Activated T-cell treated with anti-CD3 and anti-CD28 coated beads, Interleukin-2, amount 50 U/mL, for 4 hours (primary cell): Measurements from ENCODE around the gene FOXS1. TPM values are rescaled to one million over a fixed set of nuclear protein-coding genes. Genes with fewer than 3 reads are reported as not detected.
A peak's percentile ranks its signal among the peaks of the same experiment; 100 is the strongest.

Source experiments
- ATAC-seq, 2 donors: fragments of 200-7000 bp; cut with Tn5 transposase; one replicate each; pipeline ENCODE4 v1.10.0; 2021
- DNase-seq: peaks from one replicate; pipeline ENCODE4 v3.0.0-alpha.2; 2020
- H3K27me3 Mint-ChIP-seq: one replicate; pipeline ENCODE4 v1.8.0; 2021; ENCODE audit warnings: low read depth, mixed read lengths
- H3K36me3 Mint-ChIP-seq: one replicate; pipeline ENCODE4 v1.8.0; 2022; ENCODE audit warnings: mixed read lengths; ENCODE audit not compliant: insufficient read depth
- H3K4me1 Mint-ChIP-seq: one replicate; pipeline ENCODE4 v1.8.0; 2021; ENCODE audit warnings: low read depth, mixed read lengths
- H3K4me3 Mint-ChIP-seq: one replicate; pipeline ENCODE4 v1.8.0; 2021; ENCODE audit warnings: mild to moderate bottlenecking, moderate library complexity, mixed read lengths
- H3K9me3 Mint-ChIP-seq: one replicate; pipeline ENCODE4 v1.8.0; 2021; ENCODE audit warnings: mixed read lengths
- total RNA-seq, 3 donors: library from RNA; stranded (reverse); gene quantifications; one replicate each; pipeline ENCODE4 v1.2.1, GENCODE V29; 2021

The FOXS1 gene
- not detected for total RNA-seq

DNA sequence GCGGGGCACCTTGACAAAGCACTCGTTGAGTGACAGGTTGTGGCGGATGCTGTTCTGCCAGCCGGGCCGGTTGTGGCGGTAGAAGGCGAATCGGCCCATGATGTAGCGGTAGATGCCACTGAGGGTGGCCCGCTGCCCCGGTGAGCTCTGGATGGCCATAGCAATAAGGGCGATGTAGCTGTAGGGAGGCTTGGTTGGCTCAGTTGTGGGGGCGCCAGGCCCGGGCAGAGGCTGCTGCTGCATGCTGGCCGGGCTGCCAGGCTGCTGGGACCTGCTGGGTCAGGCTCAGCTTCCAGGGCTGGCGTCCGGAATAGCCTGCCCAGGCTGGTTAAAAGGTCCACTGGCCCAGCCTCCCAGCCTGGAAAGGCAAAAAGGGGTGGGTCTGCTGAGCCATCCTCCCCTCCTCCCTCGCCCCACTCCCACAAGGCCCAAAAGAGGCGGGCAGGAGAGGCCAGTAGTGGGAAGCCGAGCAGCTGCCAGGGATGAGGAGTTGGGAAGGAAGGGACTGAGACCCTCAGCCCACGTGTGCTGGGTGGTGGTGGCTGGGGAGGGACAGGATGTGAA, at the start of gene FOXS1:
FOXS1 (minus strand) TSS at position 305 of the 564 bp plus-strand sequence; CDS start at position 243, 62 bp downstream.
- H3K4me1 Mint-ChIP-seq = no peaks in the 10 kb centered on the region
- no peak for DNase-seq
- peaks cover 15% of the 10 kb centered on the region for H3K27me3 Mint-ChIP-seq
- H3K36me3 Mint-ChIP-seq = no peaks in the 10 kb centered on the region
- H3K4me3 Mint-ChIP-seq = no peak within 1 kb of the TSS
- H3K9me3 Mint-ChIP-seq = no peaks in the 10 kb centered on the region
- no peak for ATAC-seq

DNA sequence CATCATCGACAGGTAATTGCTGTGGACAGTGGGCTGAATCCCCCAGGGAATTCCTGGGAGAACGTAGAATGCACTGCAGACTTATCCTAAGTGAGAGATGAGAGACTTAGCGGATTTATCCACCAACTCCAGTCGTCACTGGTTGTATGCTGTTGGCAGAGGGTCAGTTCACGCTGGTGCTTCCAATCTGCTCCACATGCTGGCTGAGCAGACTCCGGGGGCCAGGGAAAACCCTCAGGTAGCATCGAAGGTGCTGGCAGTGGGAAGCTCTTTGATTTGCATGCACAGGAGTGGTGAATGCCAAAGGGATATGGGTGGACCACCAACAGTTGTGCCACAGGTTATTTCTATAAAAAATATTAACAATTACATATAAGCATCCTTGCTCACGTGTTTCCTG, 45.2 kb upstream of the FOXS1 start:
- Mint-ChIP-seq H3K4me1 (no peaks in the 10 kb centered on the region), H3K9me3 (no peaks in the 10 kb centered on the region), H3K36me3 (no peaks in the 10 kb centered on the region), H3K27me3 (peaks cover 6% of the 10 kb centered on the region), H3K4me3 (no peak overlapping the region)
- DNase-seq (no peak), ATAC-seq (no peak)

DNA sequence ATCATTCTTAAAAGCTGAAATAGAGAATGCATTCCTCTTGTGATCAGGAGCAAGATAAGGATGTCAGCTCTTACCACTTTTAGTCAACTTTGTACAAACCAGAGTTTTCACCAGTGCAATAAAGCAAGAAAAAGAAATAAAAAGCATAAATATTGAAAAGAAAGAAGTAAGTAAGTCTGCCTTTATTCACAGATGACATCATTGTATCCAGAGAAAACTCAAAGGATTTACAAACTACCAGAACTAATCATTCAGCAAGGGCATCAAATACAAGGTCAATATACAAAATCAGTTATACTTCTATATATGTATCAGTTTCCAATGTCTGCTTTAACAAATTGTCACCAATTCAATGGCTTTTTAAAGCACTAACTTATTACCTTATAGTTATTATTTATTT, 38.4 kb upstream of the FOXS1 start:
- Mint-ChIP-seq H3K9me3 (no peaks in the 10 kb centered on the region), H3K27me3 (peaks cover 24% of the 10 kb centered on the region), H3K4me1 (peaks cover 9% of the 10 kb centered on the region), H3K36me3 (no peaks in the 10 kb centered on the region), H3K4me3 (no peak overlapping the region)
- no peak for ATAC-seq
- no peak for DNase-seq

GRCh38 chr20:31881945-31882344, 36.5 kb upstream of the FOXS1 start:
- Mint-ChIP-seq H3K9me3 (no peaks in the 10 kb centered on the region), H3K4me3 (no peak overlapping the region), H3K4me1 (peaks cover 9% of the 10 kb centered on the region), H3K36me3 (no peaks in the 10 kb centered on the region), H3K27me3 (peaks cover 25% of the 10 kb centered on the region)
- no peak for DNase-seq
- no peak for ATAC-seq

- no peaks in the 10 kb centered on the region for H3K9me3 Mint-ChIP-seq
- peaks cover 9% of the 10 kb centered on the region for H3K4me1 Mint-ChIP-seq
- no peaks in the 10 kb centered on the region for H3K36me3 Mint-ChIP-seq
- ATAC-seq (peak; percentile 97 to 98), DNase-seq (peak; percentile 65)
- peak overlapping the region; percentile 90 for H3K4me3 Mint-ChIP-seq
- H3K27me3 Mint-ChIP-seq = peaks cover 16% of the 10 kb centered on the region
Observed at GRCh38 chr20:31879143-31879987, 34.0 kb upstream of the FOXS1 start.

DNA sequence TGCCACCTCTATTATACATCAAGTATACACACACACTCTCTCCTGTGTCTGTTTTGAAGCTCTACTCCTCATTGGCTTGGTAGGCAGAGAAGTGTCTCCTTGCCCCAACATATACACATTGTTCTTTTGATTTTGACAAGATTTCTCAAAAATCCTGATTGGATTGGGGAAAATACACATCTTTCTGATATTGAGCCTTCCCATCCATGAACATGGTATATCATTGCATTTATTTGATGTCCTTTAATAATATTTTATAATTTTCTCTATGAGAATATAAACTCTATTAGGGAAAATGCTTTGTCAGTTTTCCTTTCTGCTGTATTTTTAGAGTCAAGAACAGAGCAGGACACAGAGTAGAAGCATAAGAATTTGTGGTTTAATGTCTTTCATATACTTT, 32.3 kb upstream of the FOXS1 start:
- Mint-ChIP-seq H3K4me3 (no peak overlapping the region), H3K27me3 (peaks cover 13% of the 10 kb centered on the region), H3K9me3 (no peaks in the 10 kb centered on the region), H3K4me1 (peaks cover 9% of the 10 kb centered on the region), H3K36me3 (no peaks in the 10 kb centered on the region)
- no peak for DNase-seq
- ATAC-seq = no peak

GRCh38 chr20:31875671-31876070, 30.3 kb upstream of the FOXS1 start:
- peaks cover 28% of the 10 kb centered on the region for H3K27me3 Mint-ChIP-seq
- DNase-seq (no peak), ATAC-seq (no peak)
- no peaks in the 10 kb centered on the region for H3K9me3 Mint-ChIP-seq
- peaks cover 11% of the 10 kb centered on the region for H3K4me1 Mint-ChIP-seq
- H3K4me3 Mint-ChIP-seq = no peak overlapping the region
- H3K36me3 Mint-ChIP-seq = no peaks in the 10 kb centered on the region

GRCh38 chr20:31872406-31872805, 27.0 kb upstream of the FOXS1 start:
- H3K36me3 Mint-ChIP-seq = no peaks in the 10 kb centered on the region
- no peak for ATAC-seq

DNA sequence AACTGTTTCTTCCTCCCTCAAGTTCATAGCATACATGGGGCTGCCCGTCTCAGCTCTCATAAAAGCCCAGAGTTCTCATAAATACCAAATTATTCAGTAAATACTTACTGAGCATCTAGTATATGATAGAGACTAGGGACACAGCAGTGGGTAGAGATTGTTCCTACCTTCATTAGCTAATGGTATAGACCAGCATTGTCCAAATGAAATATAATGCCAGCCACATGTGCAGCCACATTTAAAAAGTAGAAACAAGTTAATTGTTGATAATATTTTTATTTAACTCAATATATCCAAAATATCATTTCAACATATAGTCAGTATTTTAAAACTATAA, 26.2 kb upstream of the FOXS1 start:
- Mint-ChIP-seq H3K27me3 (peaks cover 37% of the 10 kb centered on the region), H3K36me3 (no peaks in the 10 kb centered on the region), H3K9me3 (no peaks in the 10 kb centered on the region), H3K4me3 (no peak overlapping the region), H3K4me1 (peaks cover 13% of the 10 kb centered on the region)
- no peak for DNase-seq
- no peak for ATAC-seq

More at GRCh38 chr20:31872406-31872805, 27.0 kb upstream of the FOXS1 start:
- no peak overlapping the region for H3K4me3 Mint-ChIP-seq
- H3K4me1 Mint-ChIP-seq = peaks cover 13% of the 10 kb centered on the region
- H3K9me3 Mint-ChIP-seq = no peaks in the 10 kb centered on the region
- peaks cover 37% of the 10 kb centered on the region for H3K27me3 Mint-ChIP-seq
- DNase-seq = no peak

- DNase-seq = no peak
- ATAC-seq = no peak
- H3K4me1 Mint-ChIP-seq = peaks cover 13% of the 10 kb centered on the region
- H3K27me3 Mint-ChIP-seq = peaks cover 37% of the 10 kb centered on the region
- no peaks in the 10 kb centered on the region for H3K9me3 Mint-ChIP-seq
- peak overlapping the region; percentile 81 for H3K4me3 Mint-ChIP-seq
- H3K36me3 Mint-ChIP-seq = no peaks in the 10 kb centered on the region
Observed at GRCh38 chr20:31870726-31871617, 25.6 kb upstream of the FOXS1 start.

- H3K36me3 Mint-ChIP-seq = no peaks in the 10 kb centered on the region
- H3K4me3 Mint-ChIP-seq = peak within 1 kb of the TSS; percentile 81
- H3K4me1 Mint-ChIP-seq = peaks cover 13% of the 10 kb centered on the region
- DNase-seq (no peak), ATAC-seq (peak; percentile 56 to 65)
- no peaks in the 10 kb centered on the region for H3K9me3 Mint-ChIP-seq
- peaks cover 37% of the 10 kb centered on the region for H3K27me3 Mint-ChIP-seq
Observed at GRCh38 chr20:31869942-31870725, 24.7 kb upstream of the FOXS1 start, which contains the start of the genes DUSP15 and TTLL9. TSS of gene DUSP15 (minus strand) at chr20:31870527. CDS start at chr20:31870337, 190 bp downstream. TSS of gene TTLL9 (plus strand) at chr20:31870634. CDS start at chr20:31871127, 493 bp downstream.

DNA sequence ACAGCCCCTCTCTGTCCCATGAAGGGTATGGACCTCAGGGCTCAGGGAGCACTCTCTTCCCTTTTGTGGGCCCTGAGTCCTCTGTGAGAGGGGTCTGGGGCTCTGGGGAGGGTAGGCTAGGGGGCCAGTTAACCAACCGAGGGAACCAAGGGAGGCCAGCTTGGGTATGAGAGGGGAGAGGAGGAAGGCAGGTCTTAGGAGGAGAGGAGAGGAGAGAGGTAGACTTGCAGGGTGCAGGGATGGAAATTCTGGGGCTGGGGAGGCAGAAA, 24.2 kb upstream of the FOXS1 start:
- Mint-ChIP-seq H3K4me3 (peak overlapping the region; percentile 79), H3K9me3 (no peaks in the 10 kb centered on the region), H3K36me3 (no peaks in the 10 kb centered on the region), H3K27me3 (peaks cover 36% of the 10 kb centered on the region), H3K4me1 (peaks cover 13% of the 10 kb centered on the region)
- DNase-seq = no peak
- ATAC-seq = no peak

GRCh38 chr20:31868853-31869672, 23.7 kb upstream of the FOXS1 start:
- Mint-ChIP-seq H3K27me3 (peaks cover 35% of the 10 kb centered on the region), H3K36me3 (no peaks in the 10 kb centered on the region), H3K9me3 (no peaks in the 10 kb centered on the region), H3K4me3 (peak overlapping the region; percentile 79), H3K4me1 (peaks cover 13% of the 10 kb centered on the region)
- ATAC-seq (no peak), DNase-seq (no peak)
